Osteocyte (in vitro differentiated cells): ENCODE measurements around the gene CCDC74B. TPM values are rescaled to one million over a fixed set of nuclear protein-coding genes. Genes with fewer than 3 reads are reported as not detected.
"Not testable (repeated sequence)": the region's sequence is repeated elsewhere in the genome, so short reads cannot be mapped to it uniquely, and the experiment has no call there.

Experiments
- DNase-seq: peaks from one replicate; pipeline ENCODE4 v3.0.0; 2021; ENCODE audit warnings: mixed read lengths; ENCODE audit not compliant: unreplicated experiment; ENCODE audit errors: extremely low spot score
- H3K27ac Mint-ChIP-seq: one replicate; pipeline ENCODE4 v1.8.0; 2021; ENCODE audit warnings: mild to moderate bottlenecking, mixed read lengths; ENCODE audit not compliant: unreplicated experiment
- H3K27me3 Mint-ChIP-seq: one replicate; pipeline ENCODE4 v1.8.0; 2021; ENCODE audit warnings: mixed read lengths; ENCODE audit not compliant: unreplicated experiment
- H3K36me3 Mint-ChIP-seq: one replicate; pipeline ENCODE4 v1.8.0; 2021; ENCODE audit warnings: mixed read lengths; ENCODE audit not compliant: unreplicated experiment
- H3K4me1 Mint-ChIP-seq: one replicate; pipeline ENCODE4 v1.8.0; 2021; ENCODE audit warnings: mixed read lengths; ENCODE audit not compliant: unreplicated experiment
- H3K4me3 Mint-ChIP-seq: one replicate; pipeline ENCODE4 v1.8.0; 2021; ENCODE audit warnings: mild to moderate bottlenecking, moderate library complexity, mixed read lengths; ENCODE audit not compliant: unreplicated experiment
- H3K9me3 Mint-ChIP-seq: one replicate; pipeline ENCODE4 v1.8.0; 2021; ENCODE audit warnings: mixed read lengths; ENCODE audit not compliant: unreplicated experiment
- long read RNA-seq: library from polyadenylated mRNA; unstranded; transcript quantifications from one replicate; pipeline ENCODE4 v2.0.0, GENCODE V29; 2021
- total RNA-seq: library from RNA; stranded (reverse); gene quantifications from 2 replicates; pipeline ENCODE4 v1.2.1, GENCODE V29; 2021
- TF ChIP-seq, protein P1 (sequence below): fragments of 200-600 bp; sonication (generic); IDR thresholded peaks from 2 replicates; pipeline ENCODE4 v1.5.0; 2021; ENCODE audit warnings: antibody characterized with exemption, mild to moderate bottlenecking, moderate library complexity

Gene CCDC74B
- 1.7 and 2.2 TPM in 2 replicates for total RNA-seq
- long read RNA-seq, partial matches to known transcripts, result 0 of 1 reads
- long read RNA-seq, other reads (novel, unspliced or antisense), result 1 of 1 reads

GRCh38 chr2:130145006-130145414 is at the start of gene CCDC74B:
CCDC74B (minus strand) TSS chr2:130145112; CDS start chr2:130144996, 116 bp downstream.
- peak within 1 kb of the TSS; percentile 56 for H3K27ac Mint-ChIP-seq
- DNase-seq, result peak; percentile 82
- peak within 1 kb of the TSS; percentile 81 for H3K4me3 Mint-ChIP-seq
- H3K27me3 Mint-ChIP-seq, H3K36me3 Mint-ChIP-seq, H3K9me3 Mint-ChIP-seq, H3K4me1 Mint-ChIP-seq: not testable (repeated sequence)

DNA sequence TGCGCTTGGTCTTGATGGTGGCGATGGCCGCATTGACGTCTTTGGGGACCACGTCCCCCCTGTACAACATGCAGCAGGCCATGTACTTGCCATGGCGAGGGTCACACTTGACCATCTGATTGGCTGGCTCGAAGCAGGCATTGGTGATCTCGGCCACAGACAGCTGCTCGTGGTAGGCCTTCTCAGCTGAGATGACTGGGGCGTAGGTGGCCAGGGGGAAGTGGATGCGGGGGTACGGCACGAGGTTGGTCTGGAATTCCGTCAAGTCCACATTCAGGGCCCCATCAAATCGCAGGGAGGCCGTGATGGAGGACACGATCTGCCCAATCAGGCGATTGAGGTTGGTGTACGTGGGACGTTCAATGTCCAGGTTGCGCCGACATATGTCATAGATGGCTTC is 48.9 kb upstream of the CCDC74B start:
- H3K27ac Mint-ChIP-seq, H3K9me3 Mint-ChIP-seq, H3K27me3 Mint-ChIP-seq, H3K4me3 Mint-ChIP-seq, H3K4me1 Mint-ChIP-seq, H3K36me3 Mint-ChIP-seq, DNase-seq: not testable (repeated sequence)

DNA sequence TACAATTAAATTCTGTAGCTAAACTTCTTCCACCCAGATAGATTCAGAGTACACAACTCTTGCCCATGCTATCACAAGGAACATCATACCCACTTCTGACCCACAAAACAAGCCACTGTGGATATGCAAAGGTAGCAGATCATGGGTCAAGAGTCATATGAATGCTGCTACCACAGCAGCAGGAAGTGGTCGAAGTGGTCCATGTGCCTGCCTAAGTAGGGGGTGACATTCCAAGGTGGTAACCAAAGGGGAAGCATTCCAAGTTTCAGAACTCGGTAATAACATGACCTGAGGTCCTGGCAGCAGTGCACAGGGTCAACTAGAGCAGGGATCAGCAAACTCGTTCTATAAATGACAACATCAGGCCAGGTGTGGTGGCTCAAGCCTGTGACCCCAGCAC is 47.5 kb upstream of the CCDC74B start:
- not testable (repeated sequence) for H3K4me3 Mint-ChIP-seq, H3K9me3 Mint-ChIP-seq, H3K4me1 Mint-ChIP-seq, H3K27ac Mint-ChIP-seq, DNase-seq, H3K27me3 Mint-ChIP-seq, H3K36me3 Mint-ChIP-seq

DNA sequence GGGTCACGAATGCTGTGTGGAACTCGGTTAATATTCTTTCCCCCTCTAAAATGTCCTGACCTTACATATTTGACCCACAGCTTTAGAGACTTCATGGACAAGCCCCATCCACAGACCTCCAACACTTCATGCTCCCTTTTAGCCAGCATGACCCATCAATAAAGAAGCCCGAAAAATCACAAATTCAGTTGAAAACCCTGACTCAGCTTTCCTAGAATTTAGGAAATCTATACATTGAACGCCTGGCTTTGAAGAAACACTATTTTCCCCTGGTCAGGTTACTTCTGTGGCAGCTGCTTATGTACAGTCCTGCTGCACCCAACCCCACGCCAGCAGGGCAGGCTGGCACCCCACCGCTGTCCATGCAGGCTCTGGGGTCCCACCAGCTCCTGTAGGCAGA is 46.4 kb upstream of the CCDC74B start:
- DNase-seq, H3K27ac Mint-ChIP-seq, H3K36me3 Mint-ChIP-seq, H3K4me1 Mint-ChIP-seq, H3K9me3 Mint-ChIP-seq, H3K4me3 Mint-ChIP-seq, H3K27me3 Mint-ChIP-seq: not testable (repeated sequence)

- TF ChIP-seq, protein P1, sequence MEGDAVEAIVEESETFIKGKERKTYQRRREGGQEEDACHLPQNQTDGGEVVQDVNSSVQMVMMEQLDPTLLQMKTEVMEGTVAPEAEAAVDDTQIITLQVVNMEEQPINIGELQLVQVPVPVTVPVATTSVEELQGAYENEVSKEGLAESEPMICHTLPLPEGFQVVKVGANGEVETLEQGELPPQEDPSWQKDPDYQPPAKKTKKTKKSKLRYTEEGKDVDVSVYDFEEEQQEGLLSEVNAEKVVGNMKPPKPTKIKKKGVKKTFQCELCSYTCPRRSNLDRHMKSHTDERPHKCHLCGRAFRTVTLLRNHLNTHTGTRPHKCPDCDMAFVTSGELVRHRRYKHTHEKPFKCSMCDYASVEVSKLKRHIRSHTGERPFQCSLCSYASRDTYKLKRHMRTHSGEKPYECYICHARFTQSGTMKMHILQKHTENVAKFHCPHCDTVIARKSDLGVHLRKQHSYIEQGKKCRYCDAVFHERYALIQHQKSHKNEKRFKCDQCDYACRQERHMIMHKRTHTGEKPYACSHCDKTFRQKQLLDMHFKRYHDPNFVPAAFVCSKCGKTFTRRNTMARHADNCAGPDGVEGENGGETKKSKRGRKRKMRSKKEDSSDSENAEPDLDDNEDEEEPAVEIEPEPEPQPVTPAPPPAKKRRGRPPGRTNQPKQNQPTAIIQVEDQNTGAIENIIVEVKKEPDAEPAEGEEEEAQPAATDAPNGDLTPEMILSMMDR, result no peak
- no peaks in the 10 kb centered on the region for H3K27me3 Mint-ChIP-seq
- H3K27ac Mint-ChIP-seq, result no peak overlapping the region
- H3K4me1 Mint-ChIP-seq, result peaks cover 3% of the 10 kb centered on the region
- H3K36me3 Mint-ChIP-seq, result peaks cover 9% of the 10 kb centered on the region
- H3K4me3 Mint-ChIP-seq, result no peak overlapping the region
- H3K9me3 Mint-ChIP-seq, result no peaks in the 10 kb centered on the region
- no peak for DNase-seq
Observed at GRCh38 chr2:130190237-130190636, 45.3 kb upstream of the CCDC74B start.

DNA sequence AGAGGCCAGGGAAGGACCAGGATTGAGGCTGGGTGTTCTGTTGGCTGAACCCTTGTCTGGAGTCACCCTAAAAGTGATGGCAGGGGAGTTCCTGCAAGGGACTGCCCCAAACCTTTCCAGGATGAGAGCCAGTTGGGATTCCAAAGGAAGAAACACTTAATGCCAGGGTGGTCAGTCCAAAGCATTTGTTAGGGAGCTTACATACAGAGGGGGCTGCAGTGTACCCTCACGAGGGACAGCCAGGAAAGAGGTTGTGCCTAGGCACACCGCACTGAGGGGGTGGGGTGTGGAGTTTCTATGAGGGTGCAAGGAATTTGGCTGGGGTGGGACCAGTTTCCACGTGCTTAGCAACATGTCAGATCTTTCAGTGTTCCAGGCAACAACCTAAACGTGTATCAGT is 44.0 kb upstream of the CCDC74B start:
- H3K9me3 Mint-ChIP-seq, H3K36me3 Mint-ChIP-seq, H3K4me1 Mint-ChIP-seq, H3K4me3 Mint-ChIP-seq, H3K27ac Mint-ChIP-seq, H3K27me3 Mint-ChIP-seq, DNase-seq: not testable (repeated sequence)

- H3K4me3 Mint-ChIP-seq, H3K27ac Mint-ChIP-seq, H3K36me3 Mint-ChIP-seq, H3K9me3 Mint-ChIP-seq, DNase-seq, H3K27me3 Mint-ChIP-seq: not testable (repeated sequence)
- peaks cover 12% of the 10 kb centered on the region for H3K4me1 Mint-ChIP-seq
Observed at GRCh38 chr2:130187859-130188792, 43.2 kb upstream of the CCDC74B start.

GRCh38 chr2:130187268-130187667 is 42.4 kb upstream of the CCDC74B start:
- H3K27me3 Mint-ChIP-seq, result no peaks in the 10 kb centered on the region
- peaks cover 14% of the 10 kb centered on the region for H3K4me1 Mint-ChIP-seq
- TF ChIP-seq, protein P1, result no peak
- no peaks in the 10 kb centered on the region for H3K9me3 Mint-ChIP-seq
- H3K4me3 Mint-ChIP-seq, result no peak overlapping the region
- no peak for DNase-seq
- no peak overlapping the region for H3K27ac Mint-ChIP-seq
- peaks cover 10% of the 10 kb centered on the region for H3K36me3 Mint-ChIP-seq
